ENCODE results near the gene CLDN9.

CLDN9 gene

DNA sequence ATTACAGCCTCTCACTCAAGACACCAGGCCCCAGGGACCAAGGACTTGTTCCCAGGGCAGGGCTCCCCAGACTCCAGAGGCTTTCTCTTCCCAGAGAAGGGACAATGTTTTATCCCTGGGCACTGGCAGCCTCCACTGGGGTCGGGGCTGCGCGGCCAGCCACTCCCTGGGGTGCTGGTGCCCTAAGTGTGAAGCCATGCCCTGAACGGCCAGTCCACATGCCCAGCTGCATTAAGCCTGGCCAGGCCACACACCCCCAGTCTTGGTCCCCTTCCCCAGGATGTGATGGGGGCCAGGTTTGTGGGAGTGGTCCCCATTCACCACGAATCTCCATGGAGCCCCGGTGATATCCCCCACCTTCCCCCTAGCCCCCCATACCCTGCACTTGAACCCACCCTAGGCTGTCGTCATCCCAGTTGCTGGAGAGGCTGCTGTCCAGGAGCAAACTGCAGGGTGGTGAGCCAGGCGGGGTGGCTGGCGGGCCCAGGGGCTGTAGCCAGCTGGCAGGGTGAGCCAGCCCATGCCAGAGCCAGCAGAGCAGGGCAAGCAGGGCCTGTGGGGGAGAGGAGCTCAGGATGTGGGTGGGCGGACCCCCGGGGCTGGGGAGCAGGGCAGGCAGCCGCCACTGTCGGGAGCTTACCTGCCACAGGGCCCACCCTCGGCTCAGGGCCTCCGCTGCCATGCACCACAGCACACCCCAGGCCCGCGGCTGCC is 39.0 kb upstream of the CLDN9 start:
- Histone ChIP-seq H3K9me2 (replicated peaks; ENCODE audit: insufficient read depth, low read length) (no peaks in the 10 kb centered on the region), H4K20me1 (ENCODE audit: insufficient read depth, low read length) (no peaks in the 10 kb centered on the region), H3K4me3 (ENCODE audit: low read length) (no peak overlapping the region), H2AFZ (ENCODE audit: low read length) (no peak overlapping the region), H3K9me3 (replicated peaks; ENCODE audit: insufficient read depth, low read length) (no peaks in the 10 kb centered on the region), H3K27ac (ENCODE audit: low read length) (no peak overlapping the region), H3F3A (ENCODE audit: insufficient read depth, low read length) (peaks cover 19% of the 10 kb centered on the region), H3K4me1 (ENCODE audit: low read length) (no peaks in the 10 kb centered on the region), H3K4me2 (ENCODE audit: low read depth, low read length) (no peak overlapping the region), H3K27me3 (replicated peaks; ENCODE audit: insufficient read depth, low read length) (no peaks in the 10 kb centered on the region), H3K36me3 (replicated peaks; ENCODE audit: insufficient read depth, low read length) (no peaks in the 10 kb centered on the region; the same call in 1 of the 2 replicates), H3K79me2 (ENCODE audit: low read length) (peaks cover 45% of the 10 kb centered on the region), H3K9ac (ENCODE audit: low read length) (no peak overlapping the region)
- DNase-seq = no peak
- no peak for TF ChIP-seq EZH2 (optimal IDR thresholded peaks at IDR 0.05; ENCODE audit: low read depth, low read length)
- TF ChIP-seq, protein P1, sequence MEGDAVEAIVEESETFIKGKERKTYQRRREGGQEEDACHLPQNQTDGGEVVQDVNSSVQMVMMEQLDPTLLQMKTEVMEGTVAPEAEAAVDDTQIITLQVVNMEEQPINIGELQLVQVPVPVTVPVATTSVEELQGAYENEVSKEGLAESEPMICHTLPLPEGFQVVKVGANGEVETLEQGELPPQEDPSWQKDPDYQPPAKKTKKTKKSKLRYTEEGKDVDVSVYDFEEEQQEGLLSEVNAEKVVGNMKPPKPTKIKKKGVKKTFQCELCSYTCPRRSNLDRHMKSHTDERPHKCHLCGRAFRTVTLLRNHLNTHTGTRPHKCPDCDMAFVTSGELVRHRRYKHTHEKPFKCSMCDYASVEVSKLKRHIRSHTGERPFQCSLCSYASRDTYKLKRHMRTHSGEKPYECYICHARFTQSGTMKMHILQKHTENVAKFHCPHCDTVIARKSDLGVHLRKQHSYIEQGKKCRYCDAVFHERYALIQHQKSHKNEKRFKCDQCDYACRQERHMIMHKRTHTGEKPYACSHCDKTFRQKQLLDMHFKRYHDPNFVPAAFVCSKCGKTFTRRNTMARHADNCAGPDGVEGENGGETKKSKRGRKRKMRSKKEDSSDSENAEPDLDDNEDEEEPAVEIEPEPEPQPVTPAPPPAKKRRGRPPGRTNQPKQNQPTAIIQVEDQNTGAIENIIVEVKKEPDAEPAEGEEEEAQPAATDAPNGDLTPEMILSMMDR (IDR thresholded peaks at IDR 0.05; ENCODE audit: low read length) = no peak
- TF ChIP-seq EZH2phosphoT487 (IDR thresholded peaks at IDR 0.05; ENCODE audit: low read length) = no peak

DNA sequence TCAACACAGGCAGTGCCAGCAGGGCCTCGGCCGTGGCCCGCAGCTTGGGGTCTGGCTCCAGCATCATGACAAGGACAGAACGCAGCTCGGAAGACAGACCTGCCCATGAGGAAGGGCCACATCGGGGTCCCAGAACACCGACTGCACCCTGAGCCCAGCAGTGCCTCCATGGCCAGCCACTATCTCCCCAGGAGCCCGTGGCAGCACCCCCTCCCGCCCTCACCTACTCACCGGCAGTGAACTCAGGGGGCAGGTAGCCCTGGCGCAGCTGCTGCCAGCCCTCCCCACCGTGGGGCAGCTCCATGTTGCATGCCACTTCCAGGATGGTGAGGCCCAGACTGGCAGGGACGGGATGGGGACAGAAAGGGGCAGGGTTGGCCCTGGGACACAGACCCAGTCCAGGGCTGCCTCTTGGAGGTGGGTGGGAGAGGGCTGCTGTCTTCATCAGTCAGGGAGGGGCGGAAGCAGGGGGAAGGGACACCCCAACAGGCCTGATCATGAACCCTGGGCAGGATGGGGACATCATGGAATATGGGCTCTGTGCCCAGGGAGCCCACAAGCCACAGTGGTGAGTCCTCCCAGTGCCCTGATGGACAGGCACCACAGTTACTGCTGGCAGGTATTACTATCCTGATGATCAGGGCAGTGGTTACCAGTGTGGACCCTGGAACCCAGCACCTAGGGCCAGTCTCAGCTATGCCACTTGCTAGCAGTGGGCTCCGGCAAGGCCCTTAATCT is 38.2 kb upstream of the CLDN9 start:
- Histone ChIP-seq H3K9me2 (replicated peaks; ENCODE audit: insufficient read depth, low read length) (no peaks in the 10 kb centered on the region), H2AFZ (ENCODE audit: low read length) (no peak overlapping the region), H3K79me2 (ENCODE audit: low read length) (peaks cover 52% of the 10 kb centered on the region), H3K27ac (ENCODE audit: low read length) (no peak overlapping the region), H3K9me3 (replicated peaks; ENCODE audit: insufficient read depth, low read length) (no peaks in the 10 kb centered on the region), H3K9ac (ENCODE audit: low read length) (no peak overlapping the region), H4K20me1 (ENCODE audit: insufficient read depth, low read length) (no peaks in the 10 kb centered on the region), H3K36me3 (replicated peaks; ENCODE audit: insufficient read depth, low read length) (no peaks in the 10 kb centered on the region; the same call in 1 of the 2 replicates), H3K27me3 (replicated peaks; ENCODE audit: insufficient read depth, low read length) (no peaks in the 10 kb centered on the region), H3K4me1 (ENCODE audit: low read length) (no peaks in the 10 kb centered on the region), H3F3A (ENCODE audit: insufficient read depth, low read length) (peaks cover 19% of the 10 kb centered on the region), H3K4me2 (ENCODE audit: low read depth, low read length) (no peak overlapping the region), H3K4me3 (ENCODE audit: low read length) (no peak overlapping the region)
- DNase-seq = no peak
- TF ChIP-seq, protein P1 (IDR thresholded peaks at IDR 0.05; ENCODE audit: low read length) = no peak
- TF ChIP-seq EZH2 (optimal IDR thresholded peaks at IDR 0.05; ENCODE audit: low read depth, low read length) = no peak

DNA sequence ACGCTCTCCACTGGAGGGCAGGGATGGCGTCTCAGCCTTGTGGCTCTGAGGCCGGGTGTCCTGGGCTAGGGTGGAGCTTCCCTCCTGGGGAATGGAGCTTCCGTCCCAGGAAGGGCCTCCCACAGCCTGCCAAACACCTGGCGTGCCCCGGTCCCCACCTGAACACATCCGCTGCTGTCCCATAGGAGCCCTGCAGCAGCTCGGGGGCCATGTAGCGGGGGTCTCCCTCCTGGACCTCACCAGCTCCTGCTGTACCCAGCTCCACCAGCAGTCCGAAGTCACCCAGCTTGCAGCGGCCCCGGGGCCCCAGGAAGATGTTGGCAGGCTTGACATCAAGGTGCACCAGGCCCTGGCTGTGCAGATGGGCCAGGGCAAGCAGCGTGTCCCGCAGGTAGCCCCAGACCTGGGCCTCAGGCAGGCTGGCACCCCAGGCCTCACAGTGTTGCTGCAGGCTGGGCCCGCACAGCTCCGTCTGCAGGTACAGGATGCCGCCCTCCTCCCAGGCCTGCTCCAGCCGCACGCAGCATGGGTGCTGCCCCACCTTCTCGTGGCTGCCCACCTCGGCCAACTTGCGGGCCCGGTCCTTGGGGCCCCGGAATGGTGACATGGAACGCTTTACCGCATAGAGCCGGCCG is 37.4 kb upstream of the CLDN9 start:
- Histone ChIP-seq H3K27me3 (replicated peaks; ENCODE audit: insufficient read depth, low read length) (no peaks in the 10 kb centered on the region), H3K9me2 (replicated peaks; ENCODE audit: insufficient read depth, low read length) (no peaks in the 10 kb centered on the region), H3K4me2 (ENCODE audit: low read depth, low read length) (no peak overlapping the region), H3F3A (ENCODE audit: insufficient read depth, low read length) (peaks cover 15% of the 10 kb centered on the region), H3K9ac (ENCODE audit: low read length) (no peak overlapping the region), H2AFZ (ENCODE audit: low read length) (no peak overlapping the region), H3K27ac (ENCODE audit: low read length) (no peak overlapping the region), H3K9me3 (replicated peaks; ENCODE audit: insufficient read depth, low read length) (no peaks in the 10 kb centered on the region), H3K4me3 (ENCODE audit: low read length) (no peak overlapping the region), H3K4me1 (ENCODE audit: low read length) (no peaks in the 10 kb centered on the region), H3K36me3 (replicated peaks; ENCODE audit: insufficient read depth, low read length) (no peaks in the 10 kb centered on the region; the same call in 1 of the 2 replicates), H3K79me2 (ENCODE audit: low read length) (peaks cover 51% of the 10 kb centered on the region), H4K20me1 (ENCODE audit: insufficient read depth, low read length) (no peaks in the 10 kb centered on the region)
- TF ChIP-seq EZH2 (optimal IDR thresholded peaks at IDR 0.05; ENCODE audit: low read depth, low read length) (no peak), EZH2phosphoT487 (IDR thresholded peaks at IDR 0.05; ENCODE audit: low read length) (no peak)
- TF ChIP-seq, protein P1 (IDR thresholded peaks at IDR 0.05; ENCODE audit: low read length) = no peak
- no peak for DNase-seq

Measured in MM.1S (cell line).